Neuronal stem cell (in vitro differentiated cells): ENCODE data around the gene MINK1.

Source experiments
- DNase-seq: peaks from one replicate; pipeline ENCODE4 v3.0.0-alpha.2; 2013; ENCODE audit warnings: low spot score
- H2AFZ ChIP-seq: one replicate; pipeline ENCODE4 v1.6.1; 2013; ENCODE audit warnings: mild to moderate bottlenecking, low read length, inconsistent platforms
- H2AK5ac ChIP-seq: 2 replicates; pipeline ENCODE4 v1.6.1; 2013; ENCODE audit warnings: low read depth, mild to moderate bottlenecking, inconsistent platforms, low read length, moderate library complexity, mixed read lengths
- H2BK120ac ChIP-seq: 2 replicates; pipeline ENCODE4 v1.6.1; 2013; ENCODE audit warnings: low read depth, mild to moderate bottlenecking, inconsistent platforms, low read length, moderate library complexity, mixed read lengths
- H2BK12ac ChIP-seq: one replicate; pipeline ENCODE4 v1.6.1; 2013; ENCODE audit warnings: low read length, inconsistent platforms
- H2BK15ac ChIP-seq: 2 replicates; pipeline ENCODE4 v1.6.1; 2013; ENCODE audit warnings: mild to moderate bottlenecking, low read length, inconsistent platforms, mixed read lengths
- H2BK5ac ChIP-seq: one replicate; pipeline ENCODE4 v1.6.1; 2013; ENCODE audit warnings: inconsistent platforms, mild to moderate bottlenecking, low read length, moderate library complexity
- H3K14ac ChIP-seq: one replicate; pipeline ENCODE4 v1.6.1; 2013; ENCODE audit warnings: low read length, inconsistent platforms
- H3K18ac ChIP-seq: 2 replicates; pipeline ENCODE4 v1.6.1; 2013; ENCODE audit warnings: low read length, inconsistent platforms
- H3K23ac ChIP-seq: 2 replicates; pipeline ENCODE4 v1.6.1; 2013; ENCODE audit warnings: low read depth, mild to moderate bottlenecking, mixed read lengths, low read length, inconsistent platforms; ENCODE audit not compliant: poor library complexity
- H3K27ac ChIP-seq: replicated peaks from 3 replicates; pipeline ENCODE4 v1.5.1; 2013; ENCODE audit warnings: low read length, inconsistent platforms
- H3K27me3 ChIP-seq, 3 experiments: 2 replicates each; pipeline ENCODE4 v1.6.1; 2013; ENCODE audit warnings: low read length in 3 of 3, mild to moderate bottlenecking in 2 of 3, inconsistent platforms in 1 of 3, low read depth in 1 of 3, mixed read lengths in 1 of 3, moderate library complexity in 1 of 3; ENCODE audit not compliant: control insufficient read depth in 3 of 3, insufficient read depth in 3 of 3
- H3K36me3 ChIP-seq, 2 donors: replicated peaks in 1 of 2; 2 replicates each; pipeline ENCODE4 v1.6.1; 2013; ENCODE audit warnings: low read length in 2 of 2; ENCODE audit not compliant: control insufficient read depth in 2 of 2, insufficient read depth in 2 of 2
- H3K4ac ChIP-seq: 2 replicates; pipeline ENCODE4 v1.6.1; 2013; ENCODE audit warnings: inconsistent platforms, mild to moderate bottlenecking, low read length, moderate library complexity
- H3K4me1 ChIP-seq, 2 donors: 1 replicate in 1 of 2; 2 replicates in 1 of 2; pipeline ENCODE4 v1.6.1; 2013; ENCODE audit warnings: low read length in 2 of 2, low read depth in 1 of 2; ENCODE audit not compliant: control insufficient read depth in 2 of 2, insufficient read depth in 1 of 2
- H3K4me2 ChIP-seq: one replicate; pipeline ENCODE4 v1.6.1; 2013; ENCODE audit warnings: mild to moderate bottlenecking, low read length, inconsistent platforms; ENCODE audit not compliant: insufficient read depth, poor library complexity, severe bottlenecking
- H3K4me3 ChIP-seq, 2 donors: 2 replicates each; pipeline ENCODE4 v1.5.1; 2013; ENCODE audit warnings: low read length in 2 of 2, mild to moderate bottlenecking in 2 of 2, inconsistent platforms in 1 of 2, moderate library complexity in 1 of 2
- H3K79me1 ChIP-seq: one replicate; pipeline ENCODE4 v1.6.1; 2013; ENCODE audit warnings: low read depth, mild to moderate bottlenecking, inconsistent platforms, low read length, moderate library complexity
- H3K9ac ChIP-seq: one replicate; pipeline ENCODE4 v1.6.1; 2013; ENCODE audit warnings: mild to moderate bottlenecking, low read depth, low read length, inconsistent platforms; ENCODE audit not compliant: poor library complexity
- H3K9me3 ChIP-seq, 2 donors: replicated peaks in 1 of 2; 2 replicates each; pipeline versions ENCODE3 to v1.6.1; 2013; ENCODE audit warnings: low read length in 2 of 2, mild to moderate bottlenecking in 2 of 2, inconsistent platforms in 1 of 2, low read depth in 1 of 2, mixed read lengths in 1 of 2, moderate library complexity in 1 of 2; ENCODE audit not compliant: control insufficient read depth in 2 of 2, insufficient read depth in 1 of 2
- H4K8ac ChIP-seq: one replicate; pipeline ENCODE4 v1.6.1; 2013; ENCODE audit warnings: low read depth, mild to moderate bottlenecking, inconsistent platforms, low read length, moderate library complexity
- H4K91ac ChIP-seq: one replicate; pipeline ENCODE4 v1.6.1; 2013; ENCODE audit warnings: low read length, low read depth, mild to moderate bottlenecking, inconsistent platforms; ENCODE audit not compliant: poor library complexity
- WGBS, 2 donors: extraction: QIAGEN DNeasy Blood & Tissue Kit; methylation state at CpG; one replicate each; pipeline ENCODE4 v1.1.7; 2013; ENCODE audit warnings: missing lambda C conversion rate in 2 of 2, mixed read lengths in 1 of 2; ENCODE audit not compliant: insufficient read length in 2 of 2, insufficient replicate concordance in 1 of 2; ENCODE audit errors: extremely low coverage in 2 of 2; 5-methylcytosine and 5-hydroxymethylcytosine counted together

Gene MINK1

GRCh38 chr17:4932756-4933155 is 99.6 kb downstream of the MINK1 start:
- DNase-seq, result no peak
- peak overlapping the region; percentile 17 for H3K18ac ChIP-seq
- H3K9me3 ChIP-seq, result no peaks in the 10 kb centered on the region
- no CpG with 5 or more reads among the region's 12 CpGs for WGBS, 2 donors
- H2AK5ac ChIP-seq, result no peak overlapping the region
- H3K4me3 ChIP-seq, result no peak overlapping the region
- no peak overlapping the region for H3K14ac ChIP-seq
- H3K27me3 ChIP-seq, result no peaks in the 10 kb centered on the region
- no peak overlapping the region for H3K4ac ChIP-seq
- no peak overlapping the region for H2BK15ac ChIP-seq
- H3K9ac ChIP-seq, result peak overlapping the region; percentile 72
- H4K8ac ChIP-seq, result no peak overlapping the region
- no peak overlapping the region for H2AFZ ChIP-seq
- H2BK120ac ChIP-seq, result no peak overlapping the region
- no peak overlapping the region for H3K23ac ChIP-seq
- peaks cover 0 to 2% of the 10 kb centered on the region in 2 donors for H3K4me1 ChIP-seq
- H3K79me1 ChIP-seq, result peaks cover 3% of the 10 kb centered on the region
- no peak overlapping the region for H3K4me2 ChIP-seq
- H4K91ac ChIP-seq, result no peak overlapping the region
- H3K27ac ChIP-seq, result no peak overlapping the region
- H2BK12ac ChIP-seq, result no peak overlapping the region
- peaks cover 11 to 24% of the 10 kb centered on the region in 2 donors for H3K36me3 ChIP-seq
- H2BK5ac ChIP-seq, result peak overlapping the region; percentile 22

GRCh38 chr17:4933646-4934045 is 100.5 kb downstream of the MINK1 start:
- no peaks in the 10 kb centered on the region for H3K27me3 ChIP-seq
- no CpG with 5 or more reads among the region's 16 CpGs for WGBS, 2 donors
- no peak overlapping the region for H3K4me3 ChIP-seq
- H3K79me1 ChIP-seq, result peaks cover 10% of the 10 kb centered on the region
- H2BK15ac ChIP-seq, result no peak overlapping the region
- H3K4me2 ChIP-seq, result no peak overlapping the region
- H2AFZ ChIP-seq, result no peak overlapping the region
- no peak overlapping the region for H3K14ac ChIP-seq
- no peak overlapping the region for H3K9ac ChIP-seq
- no peak overlapping the region for H2BK12ac ChIP-seq
- no peak overlapping the region for H3K18ac ChIP-seq
- DNase-seq, result no peak
- no peak overlapping the region for H3K27ac ChIP-seq
- no peak overlapping the region for H3K23ac ChIP-seq
- no peak overlapping the region for H2AK5ac ChIP-seq
- no peak overlapping the region for H2BK5ac ChIP-seq
- H3K9me3 ChIP-seq, result no peaks in the 10 kb centered on the region
- no peak overlapping the region for H3K4ac ChIP-seq
- no peak overlapping the region for H4K91ac ChIP-seq
- H2BK120ac ChIP-seq, result no peak overlapping the region
- H3K4me1 ChIP-seq, result peaks cover 3% of the 10 kb centered on the region in 2 donors
- H3K36me3 ChIP-seq, result peaks cover 18 to 33% of the 10 kb centered on the region in 2 donors
- H4K8ac ChIP-seq, result no peak overlapping the region

- peak overlapping the region; percentile 63 for H3K18ac ChIP-seq
- H3K4me1 ChIP-seq, result peaks cover 8% of the 10 kb centered on the region in 2 donors
- H3K9ac ChIP-seq, result no peak overlapping the region
- no peak overlapping the region for H2BK12ac ChIP-seq
- no peak overlapping the region for H3K4ac ChIP-seq
- H3K36me3 ChIP-seq, result peaks cover 18 to 34% of the 10 kb centered on the region in 2 donors
- WGBS, 2 donors, result no CpG with 5 or more reads among the region's 14 CpGs
- H3K9me3 ChIP-seq, result no peaks in the 10 kb centered on the region
- H2BK15ac ChIP-seq, result no peak overlapping the region
- no peak overlapping the region for H3K14ac ChIP-seq
- no peak overlapping the region for H2BK120ac ChIP-seq
- H3K27me3 ChIP-seq, result no peaks in the 10 kb centered on the region
- H3K27ac ChIP-seq, result no peak overlapping the region
- no peak for DNase-seq
- peaks cover 12% of the 10 kb centered on the region for H3K79me1 ChIP-seq
- no peak overlapping the region for H4K8ac ChIP-seq
- no peak overlapping the region for H2AK5ac ChIP-seq
- H3K23ac ChIP-seq, result no peak overlapping the region
- H2BK5ac ChIP-seq, result no peak overlapping the region
- no peak overlapping the region for H4K91ac ChIP-seq
- no peak overlapping the region for H2AFZ ChIP-seq
- no peak overlapping the region for H3K4me2 ChIP-seq
- H3K4me3 ChIP-seq, result no peak overlapping the region
These were observed 101.2 kb downstream of the MINK1 start for GRCh38 chr17:4934173-4934979.

- no peak overlapping the region for H3K4me2 ChIP-seq
These were observed 102.5 kb downstream of the MINK1 start for GRCh38 chr17:4935650-4936049.

More at GRCh38 chr17:4935650-4936049, 102.5 kb downstream of the MINK1 start:
- no peak overlapping the region for H2AK5ac ChIP-seq
- no peak overlapping the region for H2AFZ ChIP-seq
- no peak for DNase-seq
- H3K4ac ChIP-seq, result no peak overlapping the region
- H3K14ac ChIP-seq, result no peak overlapping the region
- H2BK15ac ChIP-seq, result no peak overlapping the region
- no peak overlapping the region for H4K8ac ChIP-seq
- no peaks in the 10 kb centered on the region for H3K9me3 ChIP-seq
- H3K36me3 ChIP-seq, result peaks cover 18 to 34% of the 10 kb centered on the region in 2 donors
- no peak overlapping the region for H2BK5ac ChIP-seq
- H3K9ac ChIP-seq, result peak overlapping the region; percentile 61
- H3K23ac ChIP-seq, result no peak overlapping the region
- no peaks in the 10 kb centered on the region for H3K27me3 ChIP-seq
- no peak overlapping the region for H3K4me3 ChIP-seq
- H3K27ac ChIP-seq, result no peak overlapping the region
- H3K79me1 ChIP-seq, result peaks cover 14% of the 10 kb centered on the region
- H3K4me1 ChIP-seq, result peaks cover 8% of the 10 kb centered on the region in 2 donors
- no peak overlapping the region for H3K18ac ChIP-seq
- no peak overlapping the region for H2BK120ac ChIP-seq
- no peak overlapping the region for H4K91ac ChIP-seq
- H2BK12ac ChIP-seq, result no peak overlapping the region
